B cell (primary cell): ENCODE data around the gene BICRAL.

Source experiments
- EZH2 ChIP-seq: IDR thresholded peaks from 2 replicates; pipeline ENCODE4 v1.6.1; 2012; ENCODE audit warnings: borderline replicate concordance, low read depth, mild to moderate bottlenecking, moderate library complexity, low read length; ENCODE audit not compliant: insufficient read depth, poor library complexity, severe bottlenecking
- TF ChIP-seq, protein P1 (sequence below): fragments of 200-600 bp; IDR thresholded peaks from one replicate; pipeline ENCODE4 v1.8.0; 2022; ENCODE audit warnings: antibody characterized with exemption, mild to moderate bottlenecking

DNA sequence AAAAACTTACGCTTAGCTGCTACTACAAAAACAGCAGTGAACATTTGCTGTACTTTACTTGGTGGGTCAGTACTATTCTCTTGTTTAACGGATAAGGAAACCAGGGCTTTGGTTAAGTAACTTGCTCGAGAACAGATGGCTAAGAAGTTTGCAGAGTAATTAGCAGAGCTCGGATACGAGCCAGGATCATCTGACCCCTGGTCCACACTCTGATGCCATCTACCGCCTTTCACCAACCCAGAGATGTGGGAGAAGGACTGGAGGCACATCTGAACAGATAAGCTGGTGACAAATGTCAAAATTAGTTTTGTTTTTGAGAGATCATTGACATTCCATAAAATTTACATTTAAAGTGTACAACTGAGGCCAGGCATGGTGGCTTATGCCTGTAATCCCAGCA, 78.6 kb downstream of the BICRAL start:
- TF ChIP-seq, protein P1, sequence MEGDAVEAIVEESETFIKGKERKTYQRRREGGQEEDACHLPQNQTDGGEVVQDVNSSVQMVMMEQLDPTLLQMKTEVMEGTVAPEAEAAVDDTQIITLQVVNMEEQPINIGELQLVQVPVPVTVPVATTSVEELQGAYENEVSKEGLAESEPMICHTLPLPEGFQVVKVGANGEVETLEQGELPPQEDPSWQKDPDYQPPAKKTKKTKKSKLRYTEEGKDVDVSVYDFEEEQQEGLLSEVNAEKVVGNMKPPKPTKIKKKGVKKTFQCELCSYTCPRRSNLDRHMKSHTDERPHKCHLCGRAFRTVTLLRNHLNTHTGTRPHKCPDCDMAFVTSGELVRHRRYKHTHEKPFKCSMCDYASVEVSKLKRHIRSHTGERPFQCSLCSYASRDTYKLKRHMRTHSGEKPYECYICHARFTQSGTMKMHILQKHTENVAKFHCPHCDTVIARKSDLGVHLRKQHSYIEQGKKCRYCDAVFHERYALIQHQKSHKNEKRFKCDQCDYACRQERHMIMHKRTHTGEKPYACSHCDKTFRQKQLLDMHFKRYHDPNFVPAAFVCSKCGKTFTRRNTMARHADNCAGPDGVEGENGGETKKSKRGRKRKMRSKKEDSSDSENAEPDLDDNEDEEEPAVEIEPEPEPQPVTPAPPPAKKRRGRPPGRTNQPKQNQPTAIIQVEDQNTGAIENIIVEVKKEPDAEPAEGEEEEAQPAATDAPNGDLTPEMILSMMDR, result no peak
- TF ChIP-seq EZH2, result no peak
